Astrocyte of the spinal cord (primary cell): ENCODE measurements around the gene TAF6.
"Not testable (repeated sequence)": the region's sequence is repeated elsewhere in the genome, so short reads cannot be mapped to it uniquely, and the experiment has no call there.

Experiments
- DNase-seq: peaks from one replicate; pipeline ENCODE4 v3.0.0; 2011; ENCODE audit warnings: low read depth, low spot score
- H3K4me3 ChIP-seq: 2 replicates; pipeline ENCODE4 v1.5.1; 2011; ENCODE audit warnings: low read depth, mild to moderate bottlenecking, low read length, moderate library complexity
- CTCF ChIP-seq: IDR thresholded peaks from 2 replicates; pipeline ENCODE4 v1.5.1; 2012; ENCODE audit warnings: low read depth, mild to moderate bottlenecking, low read length, inconsistent platforms
- in situ Hi-C: cut with HindIII; loops from 2 replicates; pipeline ENCODE4 v1.10.0; 2017; ENCODE audit warnings: low sequenced_read_pairs

The TAF6 gene

GRCh38 chr7:100148559-100149328, 29.6 kb upstream of the TAF6 start, which contains the start of gene LAMTOR4:
TSS of gene LAMTOR4 (plus strand) at chr7:100148918. CDS start at chr7:100148973, 55 bp downstream.
- in situ Hi-C loops = no loop called here
- H3K4me3 ChIP-seq = peak within 1 kb of the TSS; percentile 99
- TF ChIP-seq CTCF = no peak
- peak; percentile 99 for DNase-seq

GRCh38 chr7:100148225-100148558, 29.0 kb upstream of the TAF6 start:
- DNase-seq = no peak
- peak overlapping the region; percentile 31 for H3K4me3 ChIP-seq
- in situ Hi-C loops = no loop called here
- no peak for TF ChIP-seq CTCF

GRCh38 chr7:100147278-100147677, 28.1 kb upstream of the TAF6 start:
- DNase-seq = no peak
- TF ChIP-seq CTCF = no peak
- in situ Hi-C loops = no loop called here
- H3K4me3 ChIP-seq = no peak overlapping the region

GRCh38 chr7:100146350-100146749, 27.2 kb upstream of the TAF6 start:
- DNase-seq, H3K4me3 ChIP-seq, in situ Hi-C loops: not testable (repeated sequence)

- TF ChIP-seq CTCF = no peak
- in situ Hi-C loops = no loop called here
- H3K4me3 ChIP-seq = no peak overlapping the region
- DNase-seq = no peak
These were observed 23.3 kb upstream of the TAF6 start for GRCh38 chr7:100142461-100142860.

- no peak for DNase-seq
- in situ Hi-C loops = no loop called here
These were observed 22.4 kb upstream of the TAF6 start for GRCh38 chr7:100141555-100141949.

More at GRCh38 chr7:100141555-100141949, 22.4 kb upstream of the TAF6 start:
- H3K4me3 ChIP-seq = no peak overlapping the region
- no peak for TF ChIP-seq CTCF
